Right renal pelvis (tissue), 4 donors: Measurements from ENCODE around the gene SALL3. TPM values are rescaled to one million over a fixed set of nuclear protein-coding genes. Genes with fewer than 3 reads are reported as not detected.
"Not testable (repeated sequence)": the region's sequence is repeated elsewhere in the genome, so short reads cannot be mapped to it uniquely, and the experiment has no call there.

Experiments
- DNase-seq, 4 donors: peaks; one replicate each; pipeline ENCODE4 v3.0.0-alpha.2; 2013; ENCODE audit warnings: low read depth in 4 of 4, low spot score in 3 of 4, missing footprints in 1 of 4
- polyA plus RNA-seq, 4 donors: library from polyadenylated mRNA; unstranded; fragments of 120-200 nt; gene quantifications; one replicate each; pipeline ENCODE4 v1.2.1, GENCODE V29; 2013; ENCODE audit not compliant: insufficient read length in 4 of 4

SALL3 gene
- polyA plus RNA-seq, 4 donors: 10.6 to 11.6 (median 11.5) TPM

DNA sequence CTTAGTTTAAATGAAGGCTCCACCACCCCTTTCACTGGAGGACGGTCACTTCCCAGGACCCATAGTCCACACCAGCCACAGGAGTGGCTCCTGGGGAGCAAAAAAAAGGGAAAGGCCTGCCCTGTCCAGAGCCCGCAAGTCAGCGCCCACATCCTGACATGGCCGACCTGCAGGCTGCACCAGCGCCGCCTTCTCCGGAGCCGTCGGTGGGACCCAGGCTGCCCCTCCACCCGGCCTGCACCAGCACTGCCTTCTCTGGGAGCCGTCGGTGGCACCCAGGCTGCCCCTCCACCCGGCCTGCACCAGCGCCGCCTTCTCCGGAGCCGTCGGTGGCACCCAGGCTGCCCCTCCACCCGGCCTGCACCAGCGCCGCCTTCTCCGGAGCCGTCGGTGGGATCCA is 14.9 kb upstream of the SALL3 start:
- not testable (repeated sequence) for DNase-seq

DNA sequence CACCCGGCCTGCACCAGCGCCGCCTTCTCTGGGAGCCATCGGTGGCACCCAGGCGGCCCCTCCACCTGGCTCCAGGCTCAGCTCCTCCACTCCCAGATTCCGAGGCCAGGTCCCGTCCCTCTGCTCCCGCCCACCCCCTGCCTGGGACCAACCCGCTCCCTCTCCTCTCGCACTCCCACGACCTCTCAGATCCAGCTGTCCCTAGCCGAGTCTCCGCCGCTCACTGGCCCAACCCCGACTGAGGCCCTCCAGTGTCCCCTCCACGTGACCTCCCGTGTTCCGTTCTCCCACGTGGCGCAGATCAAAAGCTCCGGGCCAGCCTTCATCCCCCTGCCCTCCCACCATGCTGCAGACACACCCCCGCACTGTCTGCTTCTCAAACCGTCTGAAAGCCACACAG is 14.4 kb upstream of the SALL3 start:
- no peak for DNase-seq

DNA sequence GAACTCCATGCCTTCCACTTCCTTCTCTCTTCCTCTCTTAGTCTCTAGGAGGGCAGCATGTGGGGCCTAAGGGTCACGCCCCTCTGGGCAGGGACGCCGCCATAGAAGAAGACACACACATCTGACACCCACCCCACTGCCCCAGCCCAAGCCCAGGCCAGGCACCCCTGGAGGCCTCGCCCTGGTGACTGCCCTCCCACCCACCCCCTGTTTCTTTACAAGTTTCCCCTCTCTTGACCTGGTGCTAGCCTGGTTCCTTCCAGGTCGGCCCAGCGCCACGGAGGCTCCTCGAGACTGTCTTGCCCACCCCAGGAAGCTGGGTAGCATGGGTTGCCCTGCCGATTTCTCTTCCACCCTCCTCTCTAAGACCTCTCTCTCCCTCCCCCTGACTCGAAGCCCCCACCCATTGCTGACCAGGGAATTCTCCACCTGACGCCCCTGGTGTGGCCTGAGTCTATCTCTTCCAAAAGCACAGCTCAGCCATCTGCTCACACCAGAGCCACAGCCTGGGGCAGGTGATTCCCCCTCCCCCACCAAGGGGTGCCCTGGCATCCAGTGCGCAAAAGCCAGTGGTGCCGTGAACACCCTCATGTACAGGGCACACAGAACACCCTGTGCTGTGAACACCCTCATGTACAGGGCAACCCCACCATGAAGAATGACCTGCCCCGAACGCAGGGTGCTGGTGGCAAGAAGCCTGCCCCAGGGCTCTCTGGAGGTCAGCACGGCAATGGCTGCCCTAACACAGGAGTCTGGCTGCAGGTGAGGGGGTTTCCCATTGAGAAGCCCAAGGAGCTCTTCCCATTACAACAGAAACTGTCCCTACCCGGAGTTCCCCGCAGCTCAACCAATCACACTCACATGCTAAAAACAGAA is 13.5 kb upstream of the SALL3 start:
- DNase-seq: no peak

DNA sequence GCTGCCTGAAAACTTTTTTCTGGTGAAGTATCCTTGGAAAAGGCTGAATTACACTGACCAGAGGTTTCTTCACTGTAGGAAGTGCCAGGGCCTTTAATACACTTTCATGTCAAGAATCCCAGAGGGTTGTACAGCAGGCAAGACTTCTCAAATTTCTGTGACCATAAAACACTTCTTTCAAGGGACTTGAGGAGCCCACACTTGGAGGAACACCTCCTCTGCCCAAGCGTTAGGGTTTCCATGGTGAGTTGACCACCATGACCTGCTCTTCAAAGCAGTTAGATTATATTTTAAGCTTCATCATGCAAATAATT is 12.9 kb upstream of the SALL3 start:
- DNase-seq: no peak

DNA sequence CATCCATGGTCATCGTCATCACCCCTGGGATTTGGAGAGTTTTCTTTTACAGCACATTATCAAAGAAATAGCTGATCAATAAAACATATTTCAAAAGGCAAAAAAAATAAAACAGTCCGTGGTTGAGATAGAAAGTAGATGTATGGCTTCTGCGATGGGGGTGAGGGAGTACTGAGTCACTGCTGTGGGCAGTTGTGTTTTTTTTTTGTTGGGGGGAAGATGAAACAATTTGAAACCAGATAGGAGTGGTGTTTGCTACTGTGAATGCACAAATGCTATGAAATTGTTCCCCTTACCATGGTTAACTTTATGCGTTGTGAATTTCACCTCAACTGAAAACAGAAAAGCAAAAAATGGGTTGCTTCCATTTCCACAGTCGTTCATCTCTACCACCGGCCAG is 11.9 kb upstream of the SALL3 start:
- DNase-seq: no peak

DNA sequence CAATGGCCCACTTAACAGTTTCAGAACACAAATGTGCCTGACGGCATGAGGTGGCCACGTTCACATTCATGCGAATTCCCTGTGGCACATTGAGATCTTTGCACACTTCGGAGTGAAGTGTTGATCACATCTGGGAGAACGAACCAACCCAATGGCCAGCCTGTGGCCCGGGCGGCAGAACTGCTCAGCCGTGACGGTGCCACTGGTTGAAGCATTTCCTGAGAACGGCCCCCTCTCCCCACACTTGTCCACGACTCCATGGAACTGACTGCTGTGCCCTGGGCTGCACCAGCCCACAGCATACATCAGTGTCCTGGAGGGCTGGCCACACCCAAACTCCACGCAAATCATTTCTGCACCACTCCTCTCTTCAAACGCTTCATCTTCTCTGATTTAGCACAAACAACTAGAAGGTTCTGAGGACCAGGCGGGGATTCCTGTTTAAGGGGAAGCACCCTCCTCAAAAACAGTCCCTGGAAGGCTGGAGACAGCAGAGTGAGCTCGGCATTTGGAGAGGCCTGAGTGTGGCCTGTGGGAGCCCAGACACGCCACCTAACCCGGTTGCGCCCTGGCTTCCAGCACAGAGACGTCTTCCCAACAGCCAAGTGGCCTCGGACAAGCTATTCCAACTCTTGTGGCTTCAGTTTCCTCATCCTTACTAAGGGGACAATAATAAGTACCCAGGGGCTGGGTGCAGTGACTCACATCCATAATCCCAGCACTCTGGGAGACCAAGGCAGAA is 9.9 kb upstream of the SALL3 start:
- no peak for DNase-seq

DNA sequence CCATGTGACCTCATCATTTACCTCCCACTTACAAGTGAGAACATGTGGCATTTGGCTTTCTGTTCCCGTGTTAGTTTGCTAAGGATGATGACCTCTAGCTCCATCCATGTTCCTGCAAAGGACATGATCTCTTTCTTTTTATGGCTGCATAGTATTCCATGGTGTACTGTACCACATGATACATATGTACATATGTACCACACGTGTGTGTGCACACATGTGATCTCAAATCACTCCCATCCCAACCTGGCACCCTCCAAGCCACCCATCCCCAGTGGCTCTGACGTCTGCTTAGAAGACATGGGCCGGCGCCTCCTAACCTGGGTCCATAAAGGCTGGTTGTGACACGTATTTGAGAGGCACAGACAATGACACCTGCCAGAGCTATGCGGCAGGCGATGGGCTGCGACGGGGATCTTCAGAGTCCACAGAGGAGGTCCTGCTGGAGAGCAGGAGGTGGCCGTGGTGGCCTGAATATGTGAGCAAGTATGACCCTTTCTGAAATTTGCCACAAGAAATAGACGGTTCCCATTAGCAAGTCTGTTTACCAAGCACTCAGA is 8.8 kb upstream of the SALL3 start:
- DNase-seq: no peak

DNA sequence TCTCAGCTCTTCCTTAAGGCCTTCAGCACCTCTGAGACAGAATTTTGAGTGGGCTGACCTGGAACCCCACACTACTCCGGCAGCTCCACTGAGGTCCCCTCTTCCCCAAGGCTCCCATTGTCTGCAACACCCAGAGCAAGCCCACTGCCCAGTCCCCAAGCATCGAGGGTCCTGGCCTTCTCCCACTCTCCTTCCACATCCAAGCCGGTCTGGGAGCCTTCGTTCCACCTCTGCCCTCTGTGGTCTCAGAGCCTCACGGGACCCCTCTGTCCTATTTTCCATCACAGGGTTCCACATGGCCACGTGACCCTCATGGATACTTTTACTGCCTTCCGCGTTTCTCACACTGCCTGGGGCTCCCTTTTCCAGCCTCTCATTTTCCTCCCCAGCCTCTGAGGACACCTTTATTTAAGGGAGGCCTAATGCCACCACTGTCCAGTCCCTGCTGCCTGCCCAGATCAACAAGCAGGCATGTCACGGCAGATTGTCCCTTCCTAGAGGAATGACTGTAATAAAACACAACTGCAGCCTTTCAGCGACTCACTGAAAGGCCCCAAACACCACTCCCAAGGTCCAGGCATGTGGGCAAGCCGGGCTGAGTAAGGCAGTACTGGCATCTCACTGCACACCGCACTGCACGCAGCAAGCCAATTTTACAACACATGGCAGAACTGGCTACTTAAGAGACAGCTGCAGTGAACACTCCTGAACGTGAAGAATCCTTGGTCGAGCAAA is 7.9 kb upstream of the SALL3 start:
- DNase-seq: no peak

DNA sequence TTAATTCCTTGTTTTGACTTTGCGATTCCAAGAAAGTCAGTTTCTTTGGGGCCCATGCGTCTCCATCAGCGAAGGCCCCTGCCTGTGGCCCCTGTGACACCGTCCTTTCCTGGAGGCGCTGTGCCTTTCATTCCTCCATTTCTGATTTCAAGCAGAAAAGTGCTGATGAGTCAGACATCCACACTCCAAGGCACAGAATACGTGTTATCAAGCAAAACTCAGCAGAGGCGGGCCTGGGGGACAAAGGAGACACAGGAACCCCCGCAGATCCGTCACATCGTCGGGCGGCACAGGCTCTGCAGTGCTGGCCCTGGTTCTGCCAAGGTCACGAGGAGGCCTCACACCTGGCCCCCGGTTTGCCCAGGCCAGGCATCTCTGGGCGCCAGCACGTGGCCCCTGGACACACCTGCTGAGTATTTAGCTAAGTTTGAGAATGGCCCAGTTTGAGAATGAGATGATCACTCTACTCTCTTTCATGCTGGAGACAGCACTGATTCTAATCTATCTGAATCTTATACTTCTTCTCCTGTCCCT is 7.2 kb upstream of the SALL3 start:
- no peak for DNase-seq

DNA sequence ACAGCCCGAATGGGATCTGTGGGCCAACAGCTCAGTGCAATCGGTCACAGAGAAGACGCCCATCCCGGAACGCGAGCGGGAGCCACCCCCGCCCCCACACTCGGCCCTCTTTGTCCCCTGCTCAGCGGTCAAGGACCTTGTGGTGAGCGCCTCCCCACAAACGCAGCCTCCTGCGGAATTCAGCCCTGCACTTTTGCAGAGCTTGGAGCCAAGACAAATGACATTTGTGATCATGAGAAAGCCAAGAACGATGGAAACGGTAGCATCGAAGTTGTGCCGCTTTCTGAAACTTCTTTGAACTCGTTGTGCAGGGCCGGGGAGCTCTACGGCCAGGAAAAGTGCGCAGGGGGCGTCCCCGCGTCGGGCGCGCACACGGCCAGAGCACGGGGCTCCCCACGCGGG is 6.7 kb upstream of the SALL3 start:
- no peak for DNase-seq

DNA sequence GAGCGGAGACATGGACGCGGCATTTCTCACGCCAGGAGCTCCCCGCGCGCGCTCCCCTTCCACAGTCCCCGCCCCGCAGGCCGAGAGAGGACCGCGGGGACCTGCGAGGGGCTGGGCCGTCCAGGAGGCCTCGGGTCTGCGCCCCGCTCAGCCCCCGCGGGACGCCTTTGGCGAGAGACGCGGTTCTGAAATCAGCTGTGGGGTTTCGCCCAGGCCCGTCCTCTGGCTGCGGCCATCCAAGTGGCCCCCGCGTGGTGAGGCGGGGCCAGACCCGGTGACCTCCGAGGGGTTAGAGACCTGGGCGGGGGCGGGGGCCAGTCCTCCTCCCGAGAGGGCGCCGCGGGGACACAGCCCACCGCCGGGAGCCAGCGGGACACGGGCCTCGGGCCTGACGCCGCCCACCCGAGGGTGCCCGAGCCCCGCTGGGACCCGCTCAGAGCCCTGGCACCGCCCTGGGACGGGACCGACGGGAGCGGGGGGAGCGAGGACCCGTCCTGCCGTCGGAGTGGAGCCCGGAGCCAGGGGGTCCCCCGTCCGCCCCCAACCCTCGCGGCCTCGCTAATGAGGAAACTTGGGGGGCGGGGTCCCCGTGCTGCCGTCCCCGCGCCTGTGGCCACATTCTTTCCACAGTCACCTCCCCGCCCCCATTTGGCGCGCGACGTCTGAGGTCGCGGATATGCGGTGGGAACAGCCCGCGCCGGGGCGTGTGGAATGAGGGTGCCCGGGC is 6.1 kb upstream of the SALL3 start:
- no peak for DNase-seq

DNA sequence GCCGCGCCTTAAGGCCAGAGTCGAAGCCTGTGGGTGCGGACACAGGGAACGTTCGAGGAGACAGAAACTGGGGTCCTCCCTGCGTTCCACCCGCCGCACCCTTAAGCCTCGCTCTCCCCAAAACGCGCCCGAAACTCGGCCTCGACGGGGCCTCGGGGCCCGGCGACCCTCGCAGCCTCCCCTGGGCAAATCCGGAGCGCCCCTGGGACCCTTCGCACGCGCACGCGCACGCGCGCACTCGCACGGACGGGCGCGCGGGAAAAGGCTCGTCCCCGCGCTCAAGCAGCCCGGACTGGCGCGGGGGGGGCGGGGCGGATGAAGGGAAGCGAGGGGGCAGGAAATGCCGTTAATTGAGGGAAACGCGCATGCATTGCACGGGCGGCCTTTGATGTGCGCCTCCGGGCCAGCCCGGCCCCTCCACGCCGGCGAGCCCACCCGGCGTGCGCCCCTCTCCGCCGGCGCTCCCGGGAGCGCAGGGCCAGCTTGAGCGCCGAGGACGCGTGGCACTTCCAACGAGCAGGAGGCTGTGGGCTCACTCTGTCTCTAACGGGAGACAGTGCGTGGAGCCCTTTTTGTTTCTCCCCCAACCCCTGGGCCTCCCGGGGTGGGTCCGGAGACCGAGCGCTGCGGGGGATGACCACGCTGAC is 5.4 kb upstream of the SALL3 start:
- no peak for DNase-seq

DNA sequence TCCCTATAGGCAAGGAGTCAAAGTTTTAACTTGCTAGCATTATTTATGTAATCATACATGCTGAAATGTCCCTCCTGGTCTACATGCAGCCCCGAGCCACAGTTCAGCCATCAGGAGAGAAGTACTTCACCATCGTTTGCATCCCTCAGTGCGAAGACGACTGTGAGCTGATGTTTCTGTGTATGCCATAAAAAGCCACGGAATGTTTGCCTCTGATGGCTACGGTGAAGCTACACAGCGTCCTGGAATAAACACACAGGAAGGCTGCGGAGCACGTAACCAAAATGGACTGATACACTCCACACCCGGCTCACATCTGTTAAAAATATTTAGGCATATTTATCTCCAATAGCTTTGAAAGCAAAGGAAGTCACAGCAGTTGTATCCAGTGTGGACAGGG is 4.3 kb upstream of the SALL3 start:
- no peak for DNase-seq

DNA sequence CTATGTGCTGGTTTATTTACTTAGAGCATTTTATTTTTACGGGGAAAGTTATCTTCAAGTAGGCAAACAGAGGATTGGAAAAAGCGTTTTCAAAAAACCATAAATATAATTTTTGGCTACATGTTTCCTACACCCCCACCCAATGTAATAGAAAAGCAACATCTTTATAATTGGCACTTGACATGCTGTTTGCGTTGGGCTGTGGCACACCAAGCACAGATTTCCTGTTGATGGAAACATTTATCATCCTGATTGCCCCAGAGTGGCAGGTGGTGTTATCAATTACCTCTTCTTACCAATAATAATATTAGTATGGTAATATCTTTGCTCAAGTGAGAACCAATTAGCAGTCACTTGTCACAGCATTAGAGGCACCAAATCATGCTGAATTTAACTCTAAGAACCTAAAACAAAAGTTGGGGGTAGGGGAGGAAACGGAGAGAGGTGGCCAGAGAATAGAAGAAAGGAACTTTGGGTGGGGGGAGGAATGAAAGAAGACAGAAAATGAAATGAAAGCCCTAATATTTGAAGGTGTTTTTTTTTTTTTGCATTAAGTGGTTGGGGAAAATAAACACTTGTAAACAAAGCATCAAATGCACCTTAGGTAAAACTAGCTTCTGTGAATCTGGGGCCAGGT is 3.8 kb upstream of the SALL3 start:
- no peak for DNase-seq

DNA sequence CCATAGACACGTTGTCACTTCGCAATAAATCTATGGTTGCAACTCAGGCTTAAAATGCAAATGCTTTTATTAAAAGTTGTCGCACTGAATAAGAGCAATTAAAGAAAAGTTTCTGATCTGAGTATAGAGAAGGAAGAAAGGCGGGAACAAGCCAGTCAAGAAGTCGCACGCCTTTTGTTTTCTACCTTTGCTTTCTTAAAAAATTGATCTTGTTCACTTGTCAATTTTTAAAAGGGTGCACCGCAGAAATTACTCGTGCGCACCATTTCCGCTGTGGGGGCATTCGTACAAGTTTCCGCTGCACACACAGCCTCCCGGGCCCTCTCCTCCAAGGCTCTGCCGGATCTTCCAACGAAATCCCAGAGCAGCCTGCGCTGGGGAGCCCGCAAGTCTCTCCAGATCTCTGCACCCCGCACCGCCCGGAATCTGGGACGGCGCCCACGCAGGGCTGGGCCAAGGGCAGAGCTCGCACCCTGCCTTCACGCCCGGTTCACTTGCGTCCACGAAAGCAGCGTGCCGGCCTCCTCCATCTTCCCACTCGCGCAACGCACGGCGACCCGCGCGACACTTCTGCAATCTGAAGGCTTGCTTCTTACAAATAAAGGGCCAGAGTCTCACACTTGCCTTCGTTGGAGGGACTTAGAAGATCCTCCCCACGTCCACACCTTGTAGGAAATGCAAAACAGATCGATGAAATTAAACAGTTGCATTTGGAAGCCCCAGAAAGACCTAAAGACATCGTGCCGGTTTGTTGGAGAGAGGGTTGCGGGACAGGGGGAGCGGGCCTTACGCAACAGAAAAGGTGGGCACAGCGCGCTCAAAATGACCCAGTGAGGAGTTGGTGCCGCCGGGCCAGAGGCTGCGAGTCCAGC is 2.6 kb upstream of the SALL3 start:
- no peak for DNase-seq

DNA sequence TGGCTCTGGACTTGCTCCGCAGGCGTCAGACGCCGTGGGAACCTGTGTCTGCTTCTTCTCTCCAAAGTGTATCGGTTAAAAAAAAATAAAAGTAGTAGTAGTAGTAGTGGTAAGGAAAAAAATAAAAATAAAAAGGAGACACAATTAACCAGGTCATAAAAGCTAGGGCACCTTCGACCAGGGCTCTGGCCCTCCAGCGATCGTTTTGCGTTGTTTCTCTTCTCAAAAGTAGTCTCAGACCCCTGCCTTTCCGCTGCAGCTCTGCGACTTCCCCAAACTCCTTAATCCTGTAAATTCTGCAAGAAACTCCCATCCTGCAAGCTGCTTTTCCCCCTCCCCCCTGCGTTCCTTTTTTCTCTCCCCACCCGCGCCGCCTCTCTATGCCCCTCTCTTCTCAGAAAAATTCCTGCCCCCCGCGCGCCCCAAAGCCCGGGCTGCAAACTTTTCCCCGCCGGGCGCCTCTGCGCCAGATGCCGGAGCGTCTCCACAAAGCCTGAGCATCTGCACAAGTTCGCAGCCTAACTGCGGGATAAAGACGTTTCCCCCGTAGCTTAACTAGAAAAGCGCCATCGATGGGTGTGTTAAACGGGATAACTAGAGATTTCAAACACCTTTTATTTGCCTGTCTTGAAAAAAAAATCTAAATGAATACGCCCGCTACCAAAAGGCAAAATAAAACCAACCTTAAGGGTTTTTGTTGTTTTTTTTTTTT is 1.8 kb upstream of the SALL3 start:
- no peak for DNase-seq

DNA sequence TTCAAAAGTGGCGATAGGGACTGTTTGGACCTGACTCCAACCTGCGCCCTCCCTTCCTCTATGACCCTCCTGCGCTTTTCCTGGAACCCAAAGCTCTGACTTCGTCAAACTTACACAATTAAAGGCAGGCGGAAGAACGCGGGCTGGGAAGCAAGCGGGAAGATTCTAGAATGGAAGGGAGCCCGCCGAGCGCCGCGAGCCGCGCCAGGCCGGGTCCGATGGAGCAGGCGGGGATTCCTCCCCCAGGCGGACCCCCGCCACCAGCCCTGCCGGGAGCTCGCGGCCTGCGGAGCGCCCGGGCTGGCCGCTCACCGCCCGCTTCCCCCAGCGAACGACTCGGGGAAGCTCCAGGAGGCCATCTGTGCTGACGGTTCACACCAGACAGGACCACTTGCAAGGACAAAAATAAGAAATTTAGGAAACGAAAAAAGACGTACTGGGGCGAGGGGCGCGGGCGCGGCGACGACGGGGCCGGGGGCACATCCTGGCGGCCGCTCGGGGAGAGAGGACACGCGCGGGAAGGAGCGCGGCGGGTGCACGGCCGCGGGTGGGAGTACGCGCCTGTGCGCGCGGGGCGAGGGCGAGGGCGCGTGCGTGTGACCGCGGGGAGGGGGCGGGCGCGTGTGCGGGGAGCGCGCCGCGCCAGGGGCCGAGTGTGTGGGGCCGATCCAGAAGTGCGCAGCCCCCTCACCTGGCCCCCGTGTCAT is 1.1 kb upstream of the SALL3 start:
- no peak for DNase-seq
